Kidney (tissue), 14 donors: ENCODE measurements around the gene KIF6. TPM values are rescaled to one million over a fixed set of nuclear protein-coding genes. Genes with fewer than 3 reads are reported as not detected.

ENCODE experiments used
- DNase-seq, 5 donors: peaks; one replicate each; pipeline ENCODE4 v3.0.0-alpha.2; 2013 to 2020
- FAIRE-seq: peaks from 2 replicates; lab custom pipeline; 2012; peaks lifted over from hg19 to GRCh38; lab: Jason Lieb, UNC
- H3K27ac ChIP-seq, 2 donors: one replicate each; pipeline ENCODE4 v1.7.0; 2013; ENCODE audit warnings: low read depth in 2 of 2, low read length in 2 of 2, inconsistent platforms in 1 of 2
- H3K27me3 ChIP-seq: one replicate; pipeline ENCODE4 v1.7.1; 2013; ENCODE audit warnings: low read length, inconsistent platforms; ENCODE audit not compliant: control insufficient read depth, insufficient read depth
- H3K36me3 ChIP-seq, 3 donors: one replicate each; pipeline versions ENCODE4 v1.7.0 to v1.7.1; 2013; ENCODE audit warnings: low read length in 3 of 3, control low read depth in 1 of 3, inconsistent platforms in 1 of 3; ENCODE audit not compliant: insufficient read depth in 3 of 3, control insufficient read depth in 2 of 3
- H3K4me1 ChIP-seq, 3 donors: one replicate each; pipeline versions ENCODE4 v1.7.0 to v1.7.1; 2013; ENCODE audit warnings: low read length in 3 of 3, inconsistent platforms in 1 of 3, low read depth in 1 of 3; ENCODE audit not compliant: control insufficient read depth in 2 of 3, insufficient read depth in 2 of 3
- H3K4me3 ChIP-seq, 3 donors: one replicate each; pipeline versions ENCODE4 v1.7.0 to v1.8.1; 2013; ENCODE audit warnings: low read length in 3 of 3, control low read depth in 1 of 3, inconsistent platforms in 1 of 3
- H3K9ac ChIP-seq, 3 donors: one replicate each; pipeline versions ENCODE4 v1.7.0 to v1.7.1; 2013; ENCODE audit warnings: low read length in 3 of 3, control low read depth in 1 of 3, inconsistent platforms in 1 of 3
- H3K9me3 ChIP-seq, 3 donors: one replicate each; pipeline versions ENCODE4 v1.7.0 to v1.7.1; 2013; ENCODE audit warnings: low read length in 3 of 3, control low read depth in 1 of 3, inconsistent platforms in 1 of 3; ENCODE audit not compliant: control insufficient read depth in 2 of 3, insufficient read depth in 1 of 3
- intact Hi-C: fragments of 100-400 bp; cut with DNase I; formaldehyde crosslinking; loops from one replicate; pipeline ENCODE4 v1.11.1; 2022
- polyA plus RNA-seq: library from polyadenylated mRNA; stranded (reverse); fragments of 350-450 nt; fragmentation: Illumina TruSeq; extraction: RNeasy Lipid Tissue Mini Kit (QIAGEN cat#74804); gene quantifications from one replicate; pipeline ENCODE4 v1.2.3, GENCODE V29; 2014; ENCODE audit warnings: low read depth, low replicate concordance; ENCODE audit not compliant: insufficient read depth
- total RNA-seq: library from RNA; stranded (reverse); fragmentation: NEBNext Ultra II Directional; extraction: Animal tissue kit (Norgen Biotek cat#: 25700); gene quantifications from one replicate; pipeline ENCODE4 v1.2.1, GENCODE V29; 2021
- TF ChIP-seq, protein P1 (sequence below): IDR thresholded peaks from 3 replicates; pipeline ENCODE4 v1.5.1; 2012; ENCODE audit warnings: mild to moderate bottlenecking, moderate library complexity, borderline replicate concordance; ENCODE audit not compliant: insufficient read depth; ENCODE audit errors: extremely low read depth
- donor health status: control.
- donor health status: control.
- donor health status: control.
- donor health status: control.
- donor health status: control.
- donor health status: DM: yes; HTN: yes; CAD: no.
- donor health status: Normal renal cell carcinoma (clear cell type).

KIF6 gene
- total and polyA plus RNA-seq, 2 donors from 2014 or later, result 1.7 to 2.9 TPM

DNA sequence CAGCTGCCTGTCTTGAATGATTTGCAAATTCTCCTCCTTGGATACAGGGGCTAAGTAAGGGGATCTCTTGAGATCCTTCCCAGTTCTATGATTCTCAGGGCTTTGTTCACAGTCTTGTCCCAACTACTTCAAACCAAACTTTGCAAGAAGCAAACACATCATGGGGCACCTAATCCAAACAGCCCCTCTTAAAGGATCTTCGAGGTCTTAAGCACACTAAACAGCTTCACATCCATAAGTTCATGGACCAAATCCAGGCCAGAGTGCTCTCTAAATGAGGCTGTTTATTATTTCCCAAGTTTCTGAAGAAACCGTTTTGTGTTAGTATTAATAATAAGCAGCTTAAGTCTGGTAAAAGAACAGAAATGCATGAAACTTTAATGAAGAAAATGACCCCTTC lies 75.2 kb downstream of the KIF6 start:
- H3K9ac ChIP-seq, result no peak overlapping the region
- no peaks in the 10 kb centered on the region for H3K36me3 ChIP-seq
- intact Hi-C loops, result no loop called here
- FAIRE-seq (no peak), DNase-seq (no peak)
- H3K4me3 ChIP-seq, result no peak overlapping the region
- no peaks in the 10 kb centered on the region for H3K9me3 ChIP-seq
- no peaks in the 10 kb centered on the region for H3K27me3 ChIP-seq
- TF ChIP-seq, protein P1, sequence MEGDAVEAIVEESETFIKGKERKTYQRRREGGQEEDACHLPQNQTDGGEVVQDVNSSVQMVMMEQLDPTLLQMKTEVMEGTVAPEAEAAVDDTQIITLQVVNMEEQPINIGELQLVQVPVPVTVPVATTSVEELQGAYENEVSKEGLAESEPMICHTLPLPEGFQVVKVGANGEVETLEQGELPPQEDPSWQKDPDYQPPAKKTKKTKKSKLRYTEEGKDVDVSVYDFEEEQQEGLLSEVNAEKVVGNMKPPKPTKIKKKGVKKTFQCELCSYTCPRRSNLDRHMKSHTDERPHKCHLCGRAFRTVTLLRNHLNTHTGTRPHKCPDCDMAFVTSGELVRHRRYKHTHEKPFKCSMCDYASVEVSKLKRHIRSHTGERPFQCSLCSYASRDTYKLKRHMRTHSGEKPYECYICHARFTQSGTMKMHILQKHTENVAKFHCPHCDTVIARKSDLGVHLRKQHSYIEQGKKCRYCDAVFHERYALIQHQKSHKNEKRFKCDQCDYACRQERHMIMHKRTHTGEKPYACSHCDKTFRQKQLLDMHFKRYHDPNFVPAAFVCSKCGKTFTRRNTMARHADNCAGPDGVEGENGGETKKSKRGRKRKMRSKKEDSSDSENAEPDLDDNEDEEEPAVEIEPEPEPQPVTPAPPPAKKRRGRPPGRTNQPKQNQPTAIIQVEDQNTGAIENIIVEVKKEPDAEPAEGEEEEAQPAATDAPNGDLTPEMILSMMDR, result no peak
- no peaks in the 10 kb centered on the region for H3K4me1 ChIP-seq
- H3K27ac ChIP-seq, result no peak overlapping the region

DNA sequence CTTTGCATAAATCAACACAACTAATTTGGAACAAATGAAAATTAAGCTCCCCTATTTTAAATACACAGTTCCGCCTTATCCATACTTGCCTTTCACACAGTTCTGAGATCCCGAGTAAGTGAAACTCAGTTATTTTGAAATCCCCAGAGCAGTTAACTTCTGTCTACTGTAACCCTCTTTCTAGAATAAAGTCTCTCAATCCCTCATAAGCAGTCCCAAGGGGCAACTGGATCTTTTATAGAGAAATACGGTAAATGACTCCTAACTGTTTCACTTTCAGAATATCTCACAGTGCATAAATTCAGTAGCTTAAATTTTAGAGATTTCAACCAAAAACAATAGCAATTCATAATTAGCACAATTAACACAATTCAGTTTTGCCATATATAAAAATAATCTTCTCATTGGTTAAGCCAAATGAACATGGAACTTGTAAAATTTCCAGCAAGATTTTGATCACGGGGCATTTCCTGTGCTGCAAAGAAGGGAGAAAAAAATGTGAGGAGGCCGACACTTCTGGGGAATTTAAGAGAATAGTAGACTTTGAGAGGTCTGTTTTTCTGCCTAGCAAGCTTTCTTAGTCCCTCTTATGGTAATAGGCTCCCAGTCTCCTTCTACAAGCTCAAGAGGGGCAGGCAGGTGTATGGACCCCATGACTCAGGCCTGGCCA lies 78.3 kb downstream of the KIF6 start:
- TF ChIP-seq, protein P1, result no peak
- Histone ChIP-seq H3K4me1 (no peaks in the 10 kb centered on the region), H3K27me3 (no peaks in the 10 kb centered on the region), H3K36me3 (no peaks in the 10 kb centered on the region), H3K9ac (no peak overlapping the region), H3K9me3 (no peaks in the 10 kb centered on the region), H3K4me3 (peak overlapping the region in 1 of 3 donors; percentile 14), H3K27ac (no peak overlapping the region)
- DNase-seq (no peak), FAIRE-seq (no peak)
- intact Hi-C loops, result no loop called here

DNA sequence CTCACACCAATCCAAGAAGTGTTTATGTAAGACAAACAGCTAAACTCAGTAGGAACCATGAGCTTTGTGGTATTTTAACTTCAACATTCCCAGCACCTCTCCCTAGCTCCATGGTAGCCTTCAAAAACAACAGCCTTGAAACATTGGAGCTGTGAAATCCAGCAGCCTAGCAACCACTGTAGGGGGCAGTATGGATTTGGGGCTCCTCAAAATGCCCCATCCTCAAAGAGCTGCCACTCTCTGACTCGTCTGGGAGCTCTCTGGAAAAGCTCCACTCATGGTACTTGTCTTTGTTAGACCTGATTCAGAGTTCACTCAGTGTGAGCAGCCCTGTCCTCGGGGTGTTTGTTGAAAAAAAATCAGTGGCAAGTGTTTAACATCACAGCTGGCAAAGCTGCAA lies 82.9 kb downstream of the KIF6 start:
- H3K4me3 ChIP-seq, result no peak overlapping the region
- no peaks in the 10 kb centered on the region for H3K9me3 ChIP-seq
- H3K4me1 ChIP-seq, result no peaks in the 10 kb centered on the region
- H3K27me3 ChIP-seq, result no peaks in the 10 kb centered on the region
- DNase-seq (no peak), FAIRE-seq (no peak)
- H3K27ac ChIP-seq, result no peak overlapping the region
- TF ChIP-seq, protein P1, result no peak
- no peaks in the 10 kb centered on the region for H3K36me3 ChIP-seq
- intact Hi-C loops, result no loop called here
- no peak overlapping the region for H3K9ac ChIP-seq
